ENCODE measurements around the gene KLHDC7B. TPM values are rescaled to one million over a fixed set of nuclear protein-coding genes. Genes with fewer than 3 reads are reported as not detected.

The KLHDC7B gene
- total and polyA plus RNA-seq, 2 experiments from 2014 or later, result 0.75 to 1.7 TPM

- peaks cover 7% of the 10 kb centered on the region for H3K4me1 ChIP-seq (ENCODE audit: insufficient read depth)
- H3K36me3 ChIP-seq (replicated peaks; ENCODE audit: insufficient read depth, low read depth), result no peaks in the 10 kb centered on the region
- H3K27me3 ChIP-seq, result no peaks in the 10 kb centered on the region
- no peak overlapping the region for H3K27ac ChIP-seq
- 94% methylated on average over 18 of the region's 18 CpGs for whole genome bisulfite sequencing (ENCODE audit: low lambda C conversion rate, missing lambda C conversion rate)
- H3K9me2 ChIP-seq (replicated peaks; ENCODE audit: insufficient read depth), result no peaks in the 10 kb centered on the region
- peaks cover 13% of the 10 kb centered on the region for H3K79me2 ChIP-seq
- no peak overlapping the region for H3K4me2 ChIP-seq
- H2AFZ ChIP-seq, result no peak overlapping the region
- H3K4me3 ChIP-seq, result no peak overlapping the region
- no peak for DNase-seq (ENCODE audit: low spot score)
- H3K9me3 ChIP-seq (ENCODE audit: low read depth), result no peaks in the 10 kb centered on the region
- TF ChIP-seq EZH2 (IDR thresholded peaks at IDR 0.05; ENCODE audit: borderline replicate concordance), result no peak
- no peak for TF ChIP-seq CTCF (IDR thresholded peaks at IDR 0.05; ENCODE audit: poor library complexity)
- no peak for TF ChIP-seq EZH2phosphoT487 (IDR thresholded peaks at IDR 0.05; ENCODE audit: low read depth, severe bottlenecking, unreplicated experiment)
- peaks cover 3% of the 10 kb centered on the region for H4K20me1 ChIP-seq (ENCODE audit: insufficient read depth, poor library complexity, severe bottlenecking)
Observed at GRCh38 chr22:50576806-50577696, 31.4 kb downstream of the KLHDC7B start.

GRCh38 chr22:50577697-50577986, 31.9 kb downstream of the KLHDC7B start:
- H3K79me2 ChIP-seq, result peaks cover 14% of the 10 kb centered on the region
- H3K9me3 ChIP-seq (ENCODE audit: low read depth), result no peaks in the 10 kb centered on the region
- H3K4me3 ChIP-seq, result no peak overlapping the region
- peaks cover 3% of the 10 kb centered on the region for H4K20me1 ChIP-seq (ENCODE audit: insufficient read depth, poor library complexity, severe bottlenecking)
- TF ChIP-seq EZH2 (IDR thresholded peaks at IDR 0.05; ENCODE audit: borderline replicate concordance), result no peak
- no peak for TF ChIP-seq EZH2phosphoT487 (IDR thresholded peaks at IDR 0.05; ENCODE audit: low read depth, severe bottlenecking, unreplicated experiment)
- TF ChIP-seq CTCF (IDR thresholded peaks at IDR 0.05; ENCODE audit: poor library complexity), result no peak
- H3K36me3 ChIP-seq (replicated peaks; ENCODE audit: insufficient read depth, low read depth), result no peaks in the 10 kb centered on the region
- no peak for DNase-seq (ENCODE audit: low spot score)
- WGBS (ENCODE audit: low lambda C conversion rate, missing lambda C conversion rate), result 97% methylated on average over 19 of the region's 23 CpGs
- H3K4me1 ChIP-seq (ENCODE audit: insufficient read depth), result peaks cover 7% of the 10 kb centered on the region
- H3K27me3 ChIP-seq, result no peaks in the 10 kb centered on the region
- H3K4me2 ChIP-seq, result no peak overlapping the region
- no peaks in the 10 kb centered on the region for H3K9me2 ChIP-seq (replicated peaks; ENCODE audit: insufficient read depth)
- no peak overlapping the region for H3K27ac ChIP-seq
- no peak overlapping the region for H2AFZ ChIP-seq

DNA sequence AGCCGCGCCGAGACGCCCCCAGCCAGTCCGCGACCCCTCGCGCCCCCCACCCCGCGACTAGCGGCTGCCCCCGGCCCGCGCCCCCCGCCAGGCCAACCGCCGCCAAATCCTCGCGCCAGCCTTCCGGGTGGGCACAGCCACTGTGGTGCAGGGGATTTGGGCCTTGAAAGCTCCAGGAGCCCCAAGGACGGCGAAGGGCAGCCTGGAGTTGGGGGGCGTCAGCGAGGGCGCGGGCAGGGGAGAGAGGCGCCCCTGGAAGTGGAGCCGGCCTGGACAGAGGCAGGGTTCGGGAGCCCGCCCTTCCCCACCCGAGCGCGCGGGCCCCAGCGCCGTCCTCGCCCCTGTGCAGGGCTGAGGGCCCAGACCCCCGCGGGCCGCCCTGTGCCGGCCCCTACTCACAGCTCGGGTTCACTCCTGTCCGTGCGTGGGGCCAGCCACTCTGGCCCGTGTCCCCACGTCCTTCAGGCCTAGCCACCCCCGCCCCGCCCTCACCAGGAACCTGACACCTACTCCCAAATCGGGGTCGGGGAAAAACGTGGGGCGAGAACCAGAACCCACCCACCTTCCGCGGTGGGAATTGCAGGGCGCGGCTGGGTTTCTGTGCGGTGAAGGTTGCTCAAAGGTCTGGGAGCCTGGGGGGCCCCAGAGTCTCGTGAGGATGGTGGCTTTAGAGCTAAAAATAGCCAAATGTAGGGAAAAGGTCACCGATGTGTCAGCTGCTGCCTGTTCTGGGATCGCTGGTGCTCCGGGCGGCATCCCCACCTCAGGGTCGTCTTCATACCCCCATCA, 32.5 kb downstream of the KLHDC7B start, which contains the start of gene CPT1B:
CPT1B (minus strand) TSS at position 441 of the 789 bp plus-strand sequence. CDS start 512 bp downstream, outside the sequence.
- H3K4me1 ChIP-seq (ENCODE audit: insufficient read depth), result peaks cover 7% of the 10 kb centered on the region
- no peaks in the 10 kb centered on the region for H3K36me3 ChIP-seq (replicated peaks; ENCODE audit: insufficient read depth, low read depth)
- H2AFZ ChIP-seq, result no peak within 1 kb of the TSS
- H3K4me3 ChIP-seq, result no peak within 1 kb of the TSS
- H3K4me2 ChIP-seq, result no peak within 1 kb of the TSS
- H3K27ac ChIP-seq, result no peak within 1 kb of the TSS
- DNase-seq (ENCODE audit: low spot score), result no peak
- no peaks in the 10 kb centered on the region for H3K27me3 ChIP-seq
- WGBS (ENCODE audit: low lambda C conversion rate, missing lambda C conversion rate), result 90% methylated on average over 30 of the region's 63 CpGs
- no peak for TF ChIP-seq EZH2 (IDR thresholded peaks at IDR 0.05; ENCODE audit: borderline replicate concordance)
- no peaks in the 10 kb centered on the region for H3K9me3 ChIP-seq (ENCODE audit: low read depth)
- peaks cover 3% of the 10 kb centered on the region for H4K20me1 ChIP-seq (ENCODE audit: insufficient read depth, poor library complexity, severe bottlenecking)
- no peaks in the 10 kb centered on the region for H3K9me2 ChIP-seq (replicated peaks; ENCODE audit: insufficient read depth)
- peaks cover 14% of the 10 kb centered on the region for H3K79me2 ChIP-seq

Measured in hepatocyte (in vitro differentiated cells).